Stimulated activated CD8-positive, alpha-beta memory T cell treated with anti-CD3 and anti-CD28 coated beads, Interleukin-4, amount 100 ng/mL, for 48 hours (primary cell): ENCODE results near the gene WNT2B.

Source experiments
- DNase-seq: peaks from one replicate; pipeline ENCODE4 v3.0.0-alpha.2; 2020

Gene WNT2B

DNA sequence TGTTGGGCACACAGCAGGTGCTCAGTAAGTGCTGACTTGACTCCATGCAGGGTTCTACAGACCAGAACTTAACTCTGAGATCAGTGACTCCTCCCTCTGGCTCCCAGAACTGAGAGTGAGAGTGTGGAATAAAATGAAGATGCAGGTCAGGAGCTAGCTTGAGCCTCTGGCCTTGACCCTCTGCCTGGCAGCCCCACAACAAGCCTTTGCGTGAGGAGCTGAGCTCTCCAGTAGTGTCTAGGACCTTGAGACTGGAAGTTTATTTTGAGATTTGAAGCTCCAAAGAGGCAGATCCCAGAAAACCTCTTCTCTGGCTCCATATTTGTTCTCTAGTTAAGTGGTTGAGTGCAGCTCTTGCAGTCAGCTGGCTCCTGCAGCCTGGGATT, 3.4 kb upstream of the WNT2B start:
- DNase-seq: no peak

DNA sequence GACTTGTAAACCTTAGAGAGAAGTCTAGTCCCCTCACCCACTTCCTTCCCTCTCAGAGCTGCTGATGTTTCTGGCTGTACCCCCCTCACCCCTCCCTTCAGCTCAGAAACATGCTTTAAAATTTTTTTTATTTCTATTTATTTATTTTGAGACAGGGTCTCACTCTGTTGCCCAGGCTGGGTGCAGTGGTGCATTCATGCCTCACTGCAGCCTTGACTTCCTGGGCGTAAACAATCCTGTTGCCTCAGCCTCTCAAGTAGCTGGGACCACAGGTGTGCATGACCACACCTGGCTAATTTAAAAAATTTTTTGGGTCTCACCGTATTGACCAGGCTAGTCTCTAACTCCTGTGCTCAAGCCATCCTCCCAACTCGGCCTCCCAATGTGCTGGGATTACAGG, 2.9 kb upstream of the WNT2B start:
- DNase-seq: no peak

DNA sequence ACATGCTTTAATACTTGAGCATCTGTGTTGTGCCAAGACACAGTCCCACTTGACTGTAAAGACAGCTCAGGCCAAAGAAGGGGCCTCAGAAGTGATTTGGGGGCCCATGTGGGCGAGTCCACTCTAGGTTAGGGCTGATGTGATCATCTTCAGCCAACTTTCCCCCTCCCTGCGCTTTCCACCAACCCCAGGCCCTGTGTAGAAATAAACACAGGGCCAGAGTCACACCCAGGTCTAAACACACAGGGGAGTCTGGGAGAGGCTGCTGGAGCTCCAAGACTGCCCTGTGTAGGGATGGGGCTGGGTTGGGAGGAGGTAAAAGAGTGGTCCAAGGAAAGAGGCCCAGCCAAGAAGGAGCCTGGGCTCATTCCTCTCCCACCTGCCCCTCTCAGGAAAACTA, 2.5 kb upstream of the WNT2B start:
- DNase-seq: no peak

DNA sequence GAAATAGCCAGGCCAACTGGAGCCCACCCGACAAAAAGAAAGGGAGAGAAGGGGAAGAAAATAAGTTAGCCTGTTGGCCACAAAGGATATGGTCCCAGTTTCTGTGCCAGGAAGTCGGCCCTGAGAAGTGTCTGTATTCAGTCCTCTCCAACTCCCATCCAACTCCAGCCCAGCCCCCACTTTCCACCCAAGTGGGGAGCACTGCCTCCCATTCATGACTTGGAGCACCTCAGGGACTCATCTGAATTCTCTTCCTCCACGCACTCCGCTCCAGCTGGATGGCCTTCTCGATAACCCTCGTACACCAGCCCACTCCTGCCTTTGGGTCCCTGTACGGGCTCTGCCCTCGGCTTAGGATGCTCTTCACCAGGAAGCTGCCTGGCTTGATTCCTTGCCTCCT, 2.0 kb upstream of the WNT2B start:
- no peak for DNase-seq

DNA sequence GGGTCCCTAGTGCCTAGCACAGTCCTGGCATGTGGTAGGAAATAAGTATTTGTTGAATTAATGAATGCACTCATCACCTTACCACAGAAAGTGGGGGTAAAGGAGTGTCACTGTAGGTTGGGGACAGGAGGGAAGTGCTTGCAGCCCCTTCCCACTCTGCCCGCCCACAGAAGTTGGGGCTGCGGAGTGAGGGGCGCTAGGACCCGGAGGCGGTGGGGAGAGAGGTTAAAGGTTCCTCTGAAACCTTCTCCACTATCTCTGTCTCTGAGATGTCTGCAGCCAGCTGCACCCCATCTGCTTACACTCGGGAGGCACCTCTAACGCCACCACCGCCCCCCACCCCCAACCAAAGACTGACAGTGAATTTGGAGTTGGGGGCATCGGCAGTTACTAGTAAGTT, 1.4 kb upstream of the WNT2B start:
- no peak for DNase-seq

DNA sequence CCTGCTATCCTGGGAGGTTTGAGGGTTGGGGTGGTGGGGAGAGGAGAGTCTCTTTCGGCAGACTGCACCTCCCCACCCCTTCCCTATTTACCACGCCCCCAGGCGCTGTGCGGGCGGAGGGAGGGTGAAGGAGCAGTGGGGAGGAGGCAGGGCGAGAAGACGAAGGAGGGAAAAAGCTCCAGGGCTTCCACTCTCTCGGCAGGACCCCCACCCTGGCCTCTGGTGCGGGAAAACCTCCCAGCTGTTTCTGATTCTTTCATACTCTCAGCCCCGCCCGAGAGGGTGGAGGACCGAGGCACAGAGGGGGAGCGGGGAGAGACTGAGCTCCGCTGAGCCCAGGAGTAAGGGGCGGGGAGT, 866 bp upstream of the WNT2B start:
- DNase-seq: peak; percentile 41

DNA sequence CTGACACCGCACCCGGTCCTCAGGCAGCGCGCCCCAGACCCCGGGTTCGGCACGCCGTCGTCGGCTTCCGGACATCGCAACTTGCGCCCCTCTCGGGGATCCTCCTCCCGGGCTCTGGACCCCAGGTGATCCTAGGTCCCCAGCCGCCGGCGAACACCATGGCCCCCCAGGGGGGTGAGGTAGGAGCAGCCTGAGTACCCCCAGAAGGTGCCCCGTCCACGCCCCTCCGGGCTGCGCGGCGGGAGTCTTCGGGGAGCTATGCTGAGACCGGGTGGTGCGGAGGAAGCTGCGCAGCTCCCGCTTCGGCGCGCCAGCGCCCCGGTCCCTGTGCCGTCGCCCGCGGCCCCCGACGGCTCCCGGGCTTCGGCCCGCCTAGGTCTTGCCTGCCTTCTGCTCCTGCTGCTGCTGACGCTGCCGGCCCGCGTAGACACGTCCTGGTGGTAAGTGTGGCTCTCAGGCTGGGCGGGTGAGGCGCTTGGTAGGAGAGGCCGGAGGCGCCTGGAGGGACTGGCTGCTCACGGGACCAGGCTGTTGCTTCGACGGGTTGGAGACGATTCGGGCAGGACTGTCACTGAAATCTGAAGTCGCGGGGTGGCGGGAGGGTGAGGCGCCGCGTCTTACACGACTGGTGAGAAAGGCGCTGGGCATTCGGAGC, 367 bp downstream of the WNT2B start:
- peak; percentile 30 for DNase-seq

DNA sequence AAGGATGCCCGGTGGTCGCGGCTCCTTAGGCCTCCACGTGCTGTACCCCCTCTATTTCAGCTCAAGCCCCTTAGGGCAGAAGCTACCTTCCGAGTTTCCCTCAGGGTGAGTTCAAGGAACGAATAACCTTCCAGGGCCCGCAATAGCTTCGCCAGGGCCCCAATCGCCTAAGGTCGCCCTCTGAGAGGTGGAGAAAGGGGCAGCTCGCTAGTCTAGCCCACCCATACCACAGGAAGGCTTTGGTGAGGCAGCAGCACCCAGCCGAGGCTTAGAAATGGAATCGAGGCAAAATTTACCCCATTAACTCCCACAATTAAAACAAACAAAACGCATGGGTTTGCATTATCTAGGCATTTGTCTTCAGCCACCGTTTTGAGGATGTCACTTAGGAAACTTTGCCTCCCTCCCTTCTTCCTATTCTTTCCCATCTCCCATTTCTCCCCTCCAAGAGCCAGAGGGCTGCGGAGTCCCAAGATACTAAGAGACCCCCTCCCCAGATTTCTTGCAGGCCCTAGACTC, 954 bp downstream of the WNT2B start:
- no peak for DNase-seq

DNA sequence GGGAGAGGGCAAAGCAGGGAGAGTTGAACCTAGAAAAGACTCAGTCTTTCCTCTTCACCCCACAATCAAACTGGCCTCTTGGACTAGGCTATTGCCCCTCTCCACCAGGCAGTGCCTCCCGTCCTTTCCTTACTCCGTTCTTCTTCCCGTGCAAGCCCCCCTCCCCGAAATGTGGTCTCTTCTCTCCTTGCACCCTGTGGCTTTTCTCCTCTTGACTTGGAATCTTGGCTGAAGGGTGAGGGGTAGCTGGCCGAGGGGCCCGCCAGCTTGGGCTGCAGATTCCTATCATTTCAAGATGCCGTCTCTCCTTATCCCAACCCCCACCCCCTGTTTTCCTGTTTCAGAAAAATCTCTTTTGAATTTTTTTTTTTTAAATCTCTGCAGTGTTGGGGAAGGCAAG, 1.6 kb downstream of the WNT2B start:
- DNase-seq: no peak

DNA sequence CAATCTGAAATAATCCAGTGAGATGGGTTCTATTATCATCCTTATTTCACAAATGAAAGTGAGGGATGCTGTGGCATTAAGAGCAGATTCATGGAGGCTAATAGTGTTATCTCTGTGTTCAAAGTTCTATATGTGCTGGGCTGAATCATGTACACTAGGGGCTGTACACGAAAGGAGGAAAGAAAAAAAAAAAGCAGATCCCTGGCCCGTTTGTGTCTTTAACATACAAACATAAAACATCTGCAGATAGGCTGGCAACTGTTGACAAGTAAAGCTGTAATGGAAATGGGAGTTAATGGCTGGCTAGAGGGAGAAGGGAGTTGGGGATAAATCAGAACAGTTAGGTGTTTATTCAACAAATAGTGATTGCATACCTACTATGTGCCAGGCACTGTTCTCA, 3.1 kb downstream of the WNT2B start:
- DNase-seq: no peak

DNA sequence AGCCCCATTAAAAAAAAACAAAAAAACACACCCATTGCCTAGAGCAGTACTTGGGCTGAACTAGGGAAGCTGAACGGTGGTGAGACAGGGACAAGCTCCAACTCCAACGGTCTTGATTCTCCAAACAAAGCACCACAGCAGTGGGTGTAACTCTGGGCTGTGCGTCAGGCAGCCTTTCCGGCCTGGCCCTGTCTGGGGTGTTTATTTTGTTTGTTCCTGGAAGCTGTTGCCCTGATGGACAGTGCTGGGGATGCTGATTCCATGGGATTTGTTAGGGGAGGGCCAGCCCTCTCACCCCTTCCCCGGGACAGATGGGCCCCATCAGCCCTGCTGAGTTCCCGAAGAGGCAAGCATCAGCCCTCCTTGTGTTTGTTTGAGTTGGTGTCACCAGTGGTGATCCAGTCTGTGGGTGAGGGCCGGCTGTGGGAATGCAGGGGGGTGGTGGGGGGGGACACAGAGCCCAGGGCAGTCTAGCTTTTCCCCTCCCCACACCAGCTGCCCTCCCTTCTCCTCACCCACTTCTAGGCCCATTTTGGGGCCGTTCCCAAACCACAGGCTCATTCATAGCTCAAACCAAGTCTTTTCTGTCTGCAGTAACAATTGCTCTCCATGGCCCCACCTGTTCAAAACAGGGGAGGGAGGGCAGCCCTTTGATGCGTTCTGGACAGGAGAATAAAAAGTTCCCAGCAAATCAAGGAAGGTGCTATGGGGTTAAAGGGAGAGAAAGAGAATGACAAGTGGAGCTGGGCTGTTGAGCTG, 4.5 kb downstream of the WNT2B start:
- no peak for DNase-seq

DNA sequence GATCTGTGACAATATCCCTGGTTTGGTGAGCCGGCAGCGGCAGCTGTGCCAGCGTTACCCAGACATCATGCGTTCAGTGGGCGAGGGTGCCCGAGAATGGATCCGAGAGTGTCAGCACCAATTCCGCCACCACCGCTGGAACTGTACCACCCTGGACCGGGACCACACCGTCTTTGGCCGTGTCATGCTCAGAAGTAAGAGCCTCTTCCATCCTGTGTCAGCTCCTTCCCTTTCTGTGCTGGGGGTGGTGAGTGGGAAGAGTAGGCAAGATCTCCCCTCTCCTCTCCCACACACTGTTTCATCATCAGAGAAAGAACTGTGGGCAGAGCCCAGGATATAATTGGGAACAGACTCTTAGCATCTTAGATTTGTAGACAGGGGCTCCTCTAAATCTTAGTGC, 6.1 kb downstream of the WNT2B start:
- DNase-seq: no peak

DNA sequence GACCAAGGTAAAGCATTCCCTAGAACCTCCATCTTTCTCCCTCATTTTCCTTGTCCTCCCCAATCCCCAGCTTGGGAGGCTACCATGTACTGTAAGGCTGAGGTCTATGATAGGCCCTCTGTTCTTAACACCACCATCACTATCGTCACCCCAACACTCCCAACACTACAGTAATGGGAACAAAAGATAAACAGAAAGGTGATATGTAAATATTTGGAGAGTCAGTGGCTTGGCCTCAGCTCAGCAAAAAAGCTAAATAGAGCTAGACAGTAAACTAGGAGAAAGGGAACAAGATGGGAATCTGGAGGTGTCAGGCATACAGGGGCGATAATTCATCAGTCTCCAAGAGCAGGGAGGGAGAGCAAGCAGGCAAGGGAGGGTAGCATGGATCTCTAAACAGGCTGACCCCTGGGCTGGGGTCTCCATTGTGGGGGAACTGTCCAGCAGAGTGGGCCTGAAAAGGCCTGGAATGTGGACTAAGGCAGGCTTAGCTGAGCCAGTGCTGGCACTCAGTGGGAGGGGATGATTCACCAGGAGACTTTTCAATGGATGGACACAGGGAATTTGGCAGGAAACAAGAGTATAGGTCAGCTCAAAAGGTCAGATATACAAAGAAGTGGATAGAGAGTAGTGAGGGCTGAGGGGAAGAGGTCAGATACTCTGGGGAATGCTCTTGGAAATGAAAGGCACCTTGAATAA, 6.7 kb downstream of the WNT2B start:
- DNase-seq: no peak

DNA sequence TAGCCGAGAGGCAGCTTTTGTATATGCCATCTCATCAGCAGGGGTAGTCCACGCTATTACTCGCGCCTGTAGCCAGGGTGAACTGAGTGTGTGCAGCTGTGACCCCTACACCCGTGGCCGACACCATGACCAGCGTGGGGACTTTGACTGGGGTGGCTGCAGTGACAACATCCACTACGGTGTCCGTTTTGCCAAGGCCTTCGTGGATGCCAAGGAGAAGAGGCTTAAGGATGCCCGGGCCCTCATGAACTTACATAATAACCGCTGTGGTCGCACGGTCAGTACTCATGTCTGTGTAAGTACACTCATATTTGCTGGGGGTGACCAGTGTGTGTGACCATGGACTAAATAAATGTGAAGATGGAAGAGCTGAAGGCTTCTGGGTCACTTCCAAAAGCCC, 7.4 kb downstream of the WNT2B start:
- no peak for DNase-seq

DNA sequence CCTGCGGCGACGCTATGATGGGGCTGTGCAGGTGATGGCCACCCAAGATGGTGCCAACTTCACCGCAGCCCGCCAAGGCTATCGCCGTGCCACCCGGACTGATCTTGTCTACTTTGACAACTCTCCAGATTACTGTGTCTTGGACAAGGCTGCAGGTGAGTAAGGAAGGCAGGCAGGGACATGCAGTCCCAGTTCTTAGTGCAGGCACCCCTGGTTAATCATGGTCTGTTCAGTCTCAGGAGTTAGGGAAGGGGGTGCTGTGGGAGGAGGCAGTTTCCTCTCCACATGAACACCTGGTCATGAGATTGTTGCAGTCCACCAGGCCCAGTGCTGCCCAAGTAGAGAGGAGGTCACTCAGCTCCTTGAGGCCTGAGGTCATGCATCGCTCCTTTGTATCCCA, 8.5 kb downstream of the WNT2B start:
- DNase-seq: no peak

DNA sequence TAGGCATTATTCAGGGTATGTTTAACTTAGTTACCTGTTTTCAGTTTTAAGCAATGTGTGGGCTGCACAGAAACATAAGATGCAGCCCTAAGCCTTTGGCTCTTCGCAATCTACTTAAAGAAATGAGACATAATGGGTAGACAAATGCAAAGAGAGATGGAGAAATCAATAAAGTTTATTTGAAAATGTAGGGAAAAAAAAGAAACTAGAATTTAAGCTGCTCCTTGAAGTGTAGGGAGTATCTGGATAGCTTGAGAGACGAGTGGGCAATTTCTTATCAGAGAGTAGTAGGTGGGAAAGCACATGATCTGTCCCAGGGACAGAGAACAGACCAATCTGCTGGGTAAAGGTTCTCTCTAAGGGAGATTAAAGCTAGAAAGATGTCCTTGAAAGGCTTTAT, 8.9 kb downstream of the WNT2B start:
- DNase-seq: no peak

DNA sequence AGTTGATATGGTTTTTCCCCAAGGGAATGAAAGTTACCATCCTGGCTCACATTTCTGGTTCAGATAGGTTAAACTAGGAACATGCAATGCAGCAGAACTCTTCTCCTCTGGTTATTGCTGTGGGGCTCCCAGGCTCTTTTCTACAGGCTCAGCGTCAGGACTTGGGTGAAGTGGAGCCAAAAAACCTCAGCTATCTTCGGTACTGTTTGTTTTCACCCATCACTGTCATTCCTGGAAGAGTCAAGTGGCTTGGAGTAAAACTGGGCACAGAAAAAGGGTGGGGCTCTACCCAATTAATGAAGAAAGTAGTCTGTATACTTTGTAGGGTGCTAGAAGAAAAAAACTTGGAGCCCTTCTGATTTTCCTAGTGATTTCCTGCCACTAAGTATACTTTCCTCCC, 9.4 kb downstream of the WNT2B start:
- no peak for DNase-seq

DNA sequence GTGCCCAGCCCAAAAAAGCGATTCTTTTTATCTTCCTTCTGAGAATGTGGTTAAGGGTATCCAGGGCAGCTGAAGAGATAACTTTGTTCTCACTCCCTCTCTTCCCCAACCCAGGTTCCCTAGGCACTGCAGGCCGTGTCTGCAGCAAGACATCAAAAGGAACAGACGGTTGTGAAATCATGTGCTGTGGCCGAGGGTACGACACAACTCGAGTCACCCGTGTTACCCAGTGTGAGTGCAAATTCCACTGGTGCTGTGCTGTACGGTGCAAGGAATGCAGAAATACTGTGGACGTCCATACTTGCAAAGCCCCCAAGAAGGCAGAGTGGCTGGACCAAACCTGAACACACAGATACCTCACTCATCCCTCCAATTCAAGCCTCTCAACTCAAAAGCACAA, 11.4 kb downstream of the WNT2B start:
- no peak for DNase-seq

DNA sequence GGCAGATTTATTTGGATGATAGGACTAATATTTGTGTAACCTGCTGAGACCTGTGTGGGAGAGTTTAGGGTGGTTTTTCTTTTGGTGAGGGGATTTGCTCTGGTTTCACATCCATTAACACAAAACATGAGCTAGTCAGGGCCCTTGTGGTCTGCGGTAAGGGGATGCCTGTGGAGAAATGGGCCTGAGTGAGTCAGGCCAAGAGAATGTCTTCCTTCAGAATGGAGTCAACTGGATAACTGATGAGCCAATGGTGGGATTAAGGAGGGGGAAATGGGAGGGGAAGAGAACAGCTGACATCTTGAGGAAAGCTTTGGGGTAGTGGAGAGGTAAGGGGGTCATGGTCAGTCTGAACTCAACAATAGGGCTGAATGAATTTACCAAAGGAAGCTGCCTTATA, 13.9 kb downstream of the WNT2B start:
- DNase-seq: no peak

DNA sequence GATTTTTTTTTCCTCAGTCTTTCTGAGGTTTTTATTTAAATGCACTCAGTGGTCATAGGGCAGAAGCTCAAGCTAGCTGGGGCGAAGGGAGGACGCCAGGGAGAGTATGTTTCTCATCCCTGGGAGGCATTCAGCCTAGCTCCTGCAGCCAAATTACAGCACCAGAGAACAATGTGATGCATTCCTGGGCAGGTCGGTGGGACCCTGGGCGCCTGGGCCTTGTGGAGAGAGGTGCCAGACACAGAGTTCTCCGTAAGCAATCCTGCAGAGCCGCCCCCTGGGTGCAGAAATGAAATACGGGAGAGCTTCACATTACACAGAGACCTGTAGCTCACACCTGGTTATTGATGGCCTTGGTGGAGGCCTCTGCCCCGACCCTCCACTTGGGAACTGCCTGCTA, 15.5 kb downstream of the WNT2B start:
- no peak for DNase-seq

DNA sequence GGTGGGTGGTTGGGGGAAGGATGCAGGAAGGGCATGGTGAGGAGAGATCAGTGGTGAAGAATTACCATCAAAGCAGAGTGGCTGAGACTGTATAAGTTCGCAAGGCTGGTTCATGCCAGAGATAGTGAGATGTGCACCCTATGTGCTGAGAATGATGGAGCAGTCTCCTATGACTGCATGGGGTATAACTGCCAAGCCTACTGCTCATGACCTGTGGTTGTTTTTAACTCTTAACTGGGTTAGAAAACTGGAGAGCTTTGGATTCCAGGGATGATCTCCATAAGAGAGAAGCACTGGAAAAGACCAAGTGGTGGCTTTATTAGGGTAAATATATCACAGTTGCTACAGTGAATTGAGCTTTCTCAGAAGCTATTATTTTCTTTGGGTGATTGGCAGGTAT, 16.2 kb downstream of the WNT2B start:
- no peak for DNase-seq

DNA sequence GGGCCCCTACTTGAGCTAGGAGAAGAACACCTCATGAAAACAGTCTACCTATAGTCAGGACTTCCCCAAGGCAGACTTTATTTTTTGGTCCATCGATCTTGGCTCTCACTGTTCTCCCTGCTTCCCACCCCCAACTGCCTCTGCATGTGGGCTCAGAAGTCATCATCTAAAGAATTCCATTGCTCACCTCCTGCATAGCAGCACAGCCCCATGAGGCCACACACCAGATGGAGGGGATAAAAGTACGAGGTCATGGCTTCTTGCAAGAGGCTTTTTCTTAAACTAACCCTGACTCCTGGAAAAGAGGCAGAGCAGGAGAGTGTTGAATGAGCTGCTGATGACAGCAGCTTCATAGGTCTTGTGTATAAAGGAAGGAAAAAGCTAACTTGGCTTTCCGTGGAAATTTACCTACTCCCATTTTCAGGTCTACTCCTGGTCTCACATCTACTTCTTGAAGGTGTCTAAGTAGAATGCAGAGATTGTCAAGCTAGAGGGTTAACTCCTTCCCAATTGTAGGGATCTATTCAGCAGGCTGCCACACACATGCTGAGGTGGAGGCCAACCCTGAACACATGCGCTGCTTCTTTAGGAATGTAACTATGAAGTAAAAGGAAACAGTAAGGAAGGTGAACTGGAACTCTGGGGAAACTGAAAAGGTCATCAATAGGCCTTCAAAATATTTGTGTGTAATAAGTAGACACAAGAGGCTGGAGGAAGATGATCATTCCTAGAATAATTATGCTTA, 18.7 kb downstream of the WNT2B start:
- DNase-seq: no peak

DNA sequence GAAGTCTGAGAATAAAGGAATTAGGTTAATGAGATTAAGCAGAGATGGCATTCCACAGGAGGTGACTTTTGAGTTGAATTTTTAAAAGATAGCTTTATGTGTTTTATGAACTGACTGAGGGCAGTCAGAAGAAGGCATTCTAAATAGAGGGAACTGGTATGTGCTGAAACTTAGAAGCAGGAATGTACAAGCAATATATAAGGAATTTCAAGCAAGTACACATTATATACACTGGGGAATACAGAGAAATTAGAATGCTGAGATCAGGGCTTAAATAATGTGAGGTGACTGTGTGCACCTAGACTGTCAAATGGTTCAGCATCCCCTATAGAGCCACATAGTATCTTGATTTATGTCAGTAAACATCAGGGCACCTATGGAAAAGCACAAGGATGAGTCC, 19.3 kb downstream of the WNT2B start:
- no peak for DNase-seq

DNA sequence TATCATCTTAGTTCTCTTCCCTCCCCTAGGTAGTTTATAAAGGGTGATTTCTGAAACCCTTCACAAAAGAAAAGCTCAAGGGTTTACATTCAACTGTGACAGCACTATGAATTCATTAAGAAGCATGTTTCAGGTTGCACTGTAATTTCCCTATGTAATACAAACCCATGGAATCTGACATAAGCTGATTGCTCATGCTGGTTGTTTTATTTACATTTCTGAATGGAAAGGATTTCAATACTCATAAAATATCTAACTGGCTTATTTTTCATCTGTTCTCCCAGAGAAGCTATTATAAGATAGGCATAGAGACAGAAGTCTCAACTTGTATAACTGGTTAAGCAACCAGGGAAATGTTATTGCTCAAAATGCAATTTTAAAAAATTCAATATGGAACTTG, 20.5 kb downstream of the WNT2B start:
- no peak for DNase-seq
